NT2/D1 (cell line): ENCODE results near the gene CXCL14.
"Not testable (repeated sequence)": the region's sequence is repeated elsewhere in the genome, so short reads cannot be mapped to it uniquely, and the experiment has no call there.

Experiments used
- DNase-seq: peaks from one replicate; pipeline ENCODE4 v3.0.0-alpha.2; 2011; ENCODE audit warnings: low read depth, low spot score
- H3K27me3 ChIP-seq: 2 replicates; pipeline ENCODE4 v1.6.0; 2011; ENCODE audit warnings: mild to moderate bottlenecking; ENCODE audit not compliant: insufficient read length, insufficient read depth
- H3K36me3 ChIP-seq: 2 replicates; pipeline ENCODE4 v1.6.1; 2011; ENCODE audit warnings: mild to moderate bottlenecking, low read length, mixed read lengths; ENCODE audit not compliant: insufficient read depth, insufficient read length
- H3K4me1 ChIP-seq: 2 replicates; pipeline ENCODE4 v1.5.1; 2011; ENCODE audit not compliant: insufficient read depth, insufficient read length
- H3K4me3 ChIP-seq: 2 replicates; pipeline ENCODE4 v1.5.1; 2011; ENCODE audit warnings: low read depth; ENCODE audit not compliant: insufficient read length
- H3K9ac ChIP-seq: 2 replicates; pipeline ENCODE4 v1.6.0; 2011; ENCODE audit warnings: low read depth; ENCODE audit not compliant: insufficient read length
- H3K9me3 ChIP-seq: 2 replicates; pipeline ENCODE4 v1.5.1; 2011; ENCODE audit warnings: mild to moderate bottlenecking, low read length; ENCODE audit not compliant: insufficient read depth
- SUZ12 ChIP-seq: IDR thresholded peaks from 2 replicates; pipeline ENCODE4 v1.6.1; 2011; ENCODE audit not compliant: insufficient read length, insufficient read depth; ENCODE audit errors: extremely low read depth
- YY1 ChIP-seq: IDR thresholded peaks from 2 replicates; pipeline ENCODE4 v1.6.1; 2011; ENCODE audit not compliant: insufficient read length, insufficient read depth
- ZNF274 ChIP-seq: IDR thresholded peaks from 2 replicates; pipeline ENCODE4 v1.6.1; 2011; ENCODE audit warnings: mild to moderate bottlenecking, low read depth, low read length

CXCL14 gene

GRCh38 chr5:135534609-135535419, 44.0 kb downstream of the CXCL14 start:
- Histone ChIP-seq H3K9ac (no peak overlapping the region), H3K27me3 (peaks cover 99% of the 10 kb centered on the region), H3K4me1 (peaks cover 3% of the 10 kb centered on the region), H3K4me3 (no peak overlapping the region), H3K36me3 (no peaks in the 10 kb centered on the region), H3K9me3 (peaks cover 23% of the 10 kb centered on the region; the same call in 1 of the 2 replicates)
- TF ChIP-seq SUZ12 = peak; percentile 52
- no peak for TF ChIP-seq ZNF274
- DNase-seq = no peak

- no peak for DNase-seq
- H3K9me3 ChIP-seq = peaks cover 22% of the 10 kb centered on the region; the same call in 1 of the 2 replicates
Measured at GRCh38 chr5:135533794-135534193, 45.0 kb downstream of the CXCL14 start.

GRCh38 chr5:135533334-135533733, 45.5 kb downstream of the CXCL14 start:
- Histone ChIP-seq H3K4me1 (peaks cover 3% of the 10 kb centered on the region), H3K4me3 (no peak overlapping the region), H3K9me3 (peaks cover 18% of the 10 kb centered on the region; the same call in 1 of the 2 replicates), H3K27me3 (peaks cover 99% of the 10 kb centered on the region), H3K36me3 (no peaks in the 10 kb centered on the region), H3K9ac (no peak overlapping the region)
- DNase-seq = no peak
- no peak for TF ChIP-seq YY1
- no peak for TF ChIP-seq ZNF274

More at GRCh38 chr5:135533794-135534193, 45.0 kb downstream of the CXCL14 start:
- Histone ChIP-seq H3K36me3 (no peaks in the 10 kb centered on the region), H3K4me3 (no peak overlapping the region), H3K4me1 (peaks cover 3% of the 10 kb centered on the region), H3K9ac (no peak overlapping the region), H3K27me3 (peaks cover 99% of the 10 kb centered on the region)
- no peak for TF ChIP-seq YY1
- no peak for TF ChIP-seq SUZ12
- no peak for TF ChIP-seq ZNF274

GRCh38 chr5:135529576-135529975, 49.2 kb downstream of the CXCL14 start:
- H3K36me3 ChIP-seq, H3K4me3 ChIP-seq, DNase-seq, H3K9ac ChIP-seq, H3K4me1 ChIP-seq, H3K9me3 ChIP-seq: not testable (repeated sequence)
- peaks cover 99% of the 10 kb centered on the region for H3K27me3 ChIP-seq

GRCh38 chr5:135526924-135527323, 51.9 kb downstream of the CXCL14 start:
- H3K27me3 ChIP-seq = peaks cover 79% of the 10 kb centered on the region
- no peaks in the 10 kb centered on the region for H3K4me1 ChIP-seq
- DNase-seq = no peak
- TF ChIP-seq YY1 (no peak), ZNF274 (no peak), SUZ12 (no peak)
- peaks cover 24% of the 10 kb centered on the region for H3K9me3 ChIP-seq
- no peak overlapping the region for H3K9ac ChIP-seq
- no peaks in the 10 kb centered on the region for H3K36me3 ChIP-seq
- H3K4me3 ChIP-seq = no peak overlapping the region

- peaks cover 43% of the 10 kb centered on the region for H3K27me3 ChIP-seq
Measured at GRCh38 chr5:135521964-135522363, 56.8 kb downstream of the CXCL14 start.

More at GRCh38 chr5:135521964-135522363, 56.8 kb downstream of the CXCL14 start:
- TF ChIP-seq ZNF274 (no peak), SUZ12 (no peak), YY1 (no peak)
- H3K9me3 ChIP-seq = peaks cover 30% of the 10 kb centered on the region
- no peaks in the 10 kb centered on the region for H3K4me1 ChIP-seq
- H3K4me3 ChIP-seq = no peak overlapping the region
- no peak for DNase-seq
- H3K9ac ChIP-seq = no peak overlapping the region
- H3K36me3 ChIP-seq = no peaks in the 10 kb centered on the region
